Chondrocyte (in vitro differentiated cells): Measurements from ENCODE around the gene HINT3. TPM values are rescaled to one million over a fixed set of nuclear protein-coding genes. Genes with fewer than 3 reads are reported as not detected.
"Not testable (repeated sequence)": the region's sequence is repeated elsewhere in the genome, so short reads cannot be mapped to it uniquely, and the experiment has no call there.

Experiments used
- DNase-seq: peaks from one replicate; pipeline ENCODE4 v3.0.0; 2021; ENCODE audit warnings: mixed read lengths, low spot score
- H3K27ac Mint-ChIP-seq: one replicate; pipeline ENCODE4 v1.8.0; 2021; ENCODE audit warnings: mild to moderate bottlenecking, moderate library complexity, mixed read lengths; ENCODE audit not compliant: unreplicated experiment
- H3K27me3 Mint-ChIP-seq: 2 replicates; pipeline ENCODE4 v1.8.0; 2021; ENCODE audit warnings: low read depth, mixed read lengths
- H3K36me3 Mint-ChIP-seq: 2 replicates; pipeline ENCODE4 v1.8.0; 2021; ENCODE audit warnings: low read depth, mixed read lengths
- H3K4me1 Mint-ChIP-seq: 2 replicates; pipeline ENCODE4 v1.8.0; 2021; ENCODE audit warnings: low read depth, mild to moderate bottlenecking, mixed read lengths
- H3K4me3 Mint-ChIP-seq: one replicate; pipeline ENCODE4 v1.8.0; 2021; ENCODE audit warnings: mild to moderate bottlenecking, moderate library complexity, mixed read lengths; ENCODE audit not compliant: unreplicated experiment
- H3K9me3 Mint-ChIP-seq: 2 replicates; pipeline ENCODE4 v1.8.0; 2021; ENCODE audit warnings: low read depth, mixed read lengths
- total RNA-seq: library from RNA; stranded (reverse); gene quantifications from 3 replicates; pipeline ENCODE4 v1.2.1, GENCODE V29; 2021
- TF ChIP-seq, protein P1 (sequence below): fragments of 200-600 bp; sonication (generic); IDR thresholded peaks from 2 replicates; pipeline ENCODE4 v1.5.0; 2021; ENCODE audit warnings: antibody characterized with exemption, mild to moderate bottlenecking, moderate library complexity

HINT3 gene
- total RNA-seq, 1 donor from 2014 or later, result 19.7 TPM

DNA sequence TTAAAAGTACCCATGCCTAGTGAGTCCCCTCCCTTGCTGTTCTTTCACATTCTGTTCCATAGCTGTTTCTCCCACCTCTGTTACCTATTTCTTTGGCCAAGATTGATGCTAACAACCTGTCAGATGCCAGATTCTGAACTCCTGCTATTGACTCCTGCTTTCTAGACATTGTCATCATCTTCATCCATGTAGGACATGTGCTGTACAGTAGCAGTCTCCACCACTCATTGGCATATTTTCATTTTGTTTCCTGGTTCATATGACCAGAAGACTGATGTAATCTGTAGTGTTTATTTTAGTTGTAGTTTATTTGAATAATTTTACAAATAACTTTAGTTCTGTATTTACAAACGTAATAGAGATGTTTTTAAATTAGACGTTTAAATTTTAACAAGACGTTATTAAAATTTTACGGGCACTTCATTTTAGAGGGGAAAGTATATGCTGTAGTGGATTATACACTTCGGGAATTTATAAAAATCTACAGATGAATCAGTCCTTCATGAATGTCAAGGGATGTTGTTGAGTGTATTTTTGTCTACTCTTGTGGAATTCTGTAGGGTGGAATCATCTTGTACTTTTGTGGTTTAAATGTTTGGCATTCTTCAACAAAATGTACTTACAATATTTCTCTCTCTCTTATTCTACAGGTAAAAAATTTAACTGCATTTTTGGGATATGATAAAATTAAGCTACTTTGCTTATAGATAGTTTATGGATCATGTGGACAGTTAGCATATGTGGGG lies 63.9 kb downstream of the HINT3 start:
- no peak for DNase-seq
- Mint-ChIP-seq H3K27me3 (no peaks in the 10 kb centered on the region), H3K4me3 (no peak overlapping the region), H3K9me3 (peaks cover 11% of the 10 kb centered on the region), H3K4me1 (peaks cover 16% of the 10 kb centered on the region), H3K36me3 (peaks cover 33% of the 10 kb centered on the region), H3K27ac (peak overlapping the region; percentile 81)
- TF ChIP-seq, protein P1, sequence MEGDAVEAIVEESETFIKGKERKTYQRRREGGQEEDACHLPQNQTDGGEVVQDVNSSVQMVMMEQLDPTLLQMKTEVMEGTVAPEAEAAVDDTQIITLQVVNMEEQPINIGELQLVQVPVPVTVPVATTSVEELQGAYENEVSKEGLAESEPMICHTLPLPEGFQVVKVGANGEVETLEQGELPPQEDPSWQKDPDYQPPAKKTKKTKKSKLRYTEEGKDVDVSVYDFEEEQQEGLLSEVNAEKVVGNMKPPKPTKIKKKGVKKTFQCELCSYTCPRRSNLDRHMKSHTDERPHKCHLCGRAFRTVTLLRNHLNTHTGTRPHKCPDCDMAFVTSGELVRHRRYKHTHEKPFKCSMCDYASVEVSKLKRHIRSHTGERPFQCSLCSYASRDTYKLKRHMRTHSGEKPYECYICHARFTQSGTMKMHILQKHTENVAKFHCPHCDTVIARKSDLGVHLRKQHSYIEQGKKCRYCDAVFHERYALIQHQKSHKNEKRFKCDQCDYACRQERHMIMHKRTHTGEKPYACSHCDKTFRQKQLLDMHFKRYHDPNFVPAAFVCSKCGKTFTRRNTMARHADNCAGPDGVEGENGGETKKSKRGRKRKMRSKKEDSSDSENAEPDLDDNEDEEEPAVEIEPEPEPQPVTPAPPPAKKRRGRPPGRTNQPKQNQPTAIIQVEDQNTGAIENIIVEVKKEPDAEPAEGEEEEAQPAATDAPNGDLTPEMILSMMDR, result no peak

DNA sequence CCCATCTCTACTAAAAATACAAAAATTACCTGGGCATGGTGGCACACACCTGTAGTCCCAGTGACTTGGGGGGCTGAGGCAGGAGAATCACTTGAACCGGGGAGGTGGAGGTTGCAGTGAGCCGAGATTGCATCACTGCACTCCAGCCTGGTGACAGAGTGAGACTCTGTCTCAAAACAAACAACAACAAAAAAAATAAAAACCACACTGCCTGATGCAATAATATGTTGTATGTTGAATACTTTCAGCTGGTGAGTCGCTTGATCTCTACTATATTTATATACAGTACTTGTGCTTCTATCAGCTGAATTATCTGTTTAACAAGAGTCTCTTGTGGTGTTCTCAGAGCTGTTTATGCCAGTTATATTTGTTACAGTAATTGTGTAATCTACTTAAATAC lies 66.9 kb downstream of the HINT3 start:
- H3K4me3 Mint-ChIP-seq, DNase-seq, H3K27me3 Mint-ChIP-seq, H3K27ac Mint-ChIP-seq: not testable (repeated sequence)
- peaks cover 29% of the 10 kb centered on the region for H3K4me1 Mint-ChIP-seq
- H3K9me3 Mint-ChIP-seq, result peaks cover 11% of the 10 kb centered on the region
- H3K36me3 Mint-ChIP-seq, result peaks cover 27% of the 10 kb centered on the region

DNA sequence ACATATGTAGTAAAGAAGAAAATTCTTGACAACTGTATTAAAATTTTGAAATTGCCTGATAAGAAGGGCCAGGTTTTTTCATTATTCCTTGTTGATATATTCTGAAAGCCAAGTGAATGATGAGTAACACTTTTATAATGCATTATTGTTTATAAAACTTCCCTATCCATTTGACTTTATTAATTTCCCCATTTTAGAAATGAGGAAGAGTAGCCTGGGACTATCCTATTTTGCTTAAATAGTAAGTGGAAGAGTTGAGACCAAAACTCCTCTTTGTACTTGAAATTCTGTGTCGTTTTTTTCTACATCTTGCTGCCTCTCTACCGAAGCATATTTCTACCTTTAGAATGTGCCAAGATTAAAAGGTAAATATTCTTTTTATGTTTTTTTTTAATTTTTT lies 69.4 kb downstream of the HINT3 start:
- peaks cover 2% of the 10 kb centered on the region for H3K9me3 Mint-ChIP-seq
- H3K4me3 Mint-ChIP-seq, result no peak overlapping the region
- TF ChIP-seq, protein P1, result no peak
- H3K4me1 Mint-ChIP-seq, result peaks cover 20% of the 10 kb centered on the region
- H3K36me3 Mint-ChIP-seq, result peaks cover 18% of the 10 kb centered on the region
- DNase-seq, result no peak
- no peaks in the 10 kb centered on the region for H3K27me3 Mint-ChIP-seq
- no peak overlapping the region for H3K27ac Mint-ChIP-seq

DNA sequence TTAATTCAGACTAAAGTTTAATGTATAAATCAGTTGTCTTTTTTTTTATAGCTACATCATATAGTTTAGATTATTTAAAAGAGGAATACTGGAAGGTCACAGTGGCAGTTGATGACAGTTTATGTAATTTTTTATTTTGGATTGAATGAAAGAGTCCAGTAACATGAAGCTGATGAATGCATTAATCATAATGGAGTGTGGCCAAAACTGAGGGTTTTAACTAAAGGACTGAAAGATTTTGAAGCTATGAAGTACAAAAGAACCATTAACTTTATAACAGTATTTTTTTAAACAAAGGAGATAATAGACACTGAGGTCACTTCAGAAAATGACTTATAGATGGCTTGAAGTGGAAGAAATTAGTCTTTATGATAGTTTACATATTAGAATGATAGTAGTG lies 71.0 kb downstream of the HINT3 start:
- Mint-ChIP-seq H3K4me3 (no peak overlapping the region), H3K36me3 (peaks cover 8% of the 10 kb centered on the region), H3K27me3 (no peaks in the 10 kb centered on the region), H3K4me1 (peaks cover 15% of the 10 kb centered on the region), H3K9me3 (no peaks in the 10 kb centered on the region), H3K27ac (no peak overlapping the region)
- TF ChIP-seq, protein P1, result no peak
- no peak for DNase-seq

Other genes with a start within 250 kb of the HINT3 start
- gene HEY2, start 207.1 kb upstream of the HINT3 start, total RNA-seq, result 17.6 to 43.0 TPM (median 41.2 TPM) in 3 replicates
- 49.6 to 80.7 TPM (median 74.9 TPM) in 3 replicates for gene NCOA7, start 165.8 kb upstream of the HINT3 start, total RNA-seq
- gene TRMT11, start 29.8 kb downstream of the HINT3 start, total RNA-seq, result 12.0 to 21.0 TPM (median 15.4 TPM) in 3 replicates